Activated CD8-positive, alpha-beta memory T cell treated with anti-CD3 and anti-CD28 coated beads for 4 hours (primary cell): ENCODE data around the gene FAM25G.
"Not testable (repeated sequence)": the region's sequence is repeated elsewhere in the genome, so short reads cannot be mapped to it uniquely, and the experiment has no call there.

Experiments
- DNase-seq, 2 donors: peaks; one replicate each; pipeline ENCODE4 v3.0.0-alpha.2; 2020; ENCODE audit warnings: low read depth in 2 of 2

FAM25G gene

GRCh38 chr10:47465216-47465917 lies 26.1 kb downstream of the FAM25G start:
- not testable (repeated sequence) for DNase-seq

- not testable (repeated sequence) for DNase-seq
Measured at GRCh38 chr10:47462577-47463358, 28.7 kb downstream of the FAM25G start.

GRCh38 chr10:47461261-47461687 lies 30.2 kb downstream of the FAM25G start:
- DNase-seq: not testable (repeated sequence)

GRCh38 chr10:47458466-47459154 lies 32.9 kb downstream of the FAM25G start:
- no peak for DNase-seq

- no peak for DNase-seq
Measured at GRCh38 chr10:47457826-47458225, 33.7 kb downstream of the FAM25G start.

GRCh38 chr10:47457528-47457820 lies 34.0 kb downstream of the FAM25G start:
- no peak for DNase-seq

- no peak for DNase-seq
Measured at GRCh38 chr10:47456794-47457527, 34.5 kb downstream of the FAM25G start.

GRCh38 chr10:47456079-47456785 lies 35.3 kb downstream of the FAM25G start:
- DNase-seq: no peak

GRCh38 chr10:47455350-47456078 lies 36.0 kb downstream of the FAM25G start:
- not testable (repeated sequence) for DNase-seq

- no peak for DNase-seq
Measured at GRCh38 chr10:47454780-47455058, 36.8 kb downstream of the FAM25G start.

- DNase-seq: no peak
Measured at GRCh38 chr10:47454008-47454779, 37.3 kb downstream of the FAM25G start.

- DNase-seq: no peak
Measured at GRCh38 chr10:47453141-47454007, 38.1 kb downstream of the FAM25G start.

- DNase-seq: no peak
Measured at GRCh38 chr10:47452495-47453140, 38.9 kb downstream of the FAM25G start.

GRCh38 chr10:47451998-47452494 lies 39.5 kb downstream of the FAM25G start:
- DNase-seq: no peak

- no peak for DNase-seq
Measured at GRCh38 chr10:47451273-47451997, 40.1 kb downstream of the FAM25G start.

GRCh38 chr10:47450442-47450841 lies 41.1 kb downstream of the FAM25G start:
- no peak for DNase-seq

GRCh38 chr10:47449979-47450378 lies 41.5 kb downstream of the FAM25G start:
- no peak for DNase-seq
